GM12892 (cell line): Measurements from ENCODE around the gene NUDT3.

Experiments used
- POLR2A ChIP-seq: IDR thresholded peaks from 2 replicates; pipeline ENCODE4 v1.6.1; 2011; ENCODE audit warnings: low read depth, low read length, control low read depth
- POLR2AphosphoS5 ChIP-seq: IDR thresholded peaks from 2 replicates; pipeline ENCODE4 v1.6.1; 2011; ENCODE audit warnings: low read depth, low read length, control low read depth

- TF ChIP-seq POLR2A (no peak), POLR2AphosphoS5 (no peak)
These were observed 14.5 kb downstream of the NUDT3 start for GRCh38 chr6:34377984-34378383.
